Testis (tissue), 2 donors: ENCODE data around the gene ARSG.

Experiments
- CTCF ChIP-seq, 3 experiments: fragments of 450-650 bp in 2 of 3; fragments of 200-600 bp in 1 of 3; sonication (generic) in 1 of 3; IDR thresholded peaks; one replicate each; pipeline ENCODE4 v1.5.1; 2016 to 2019; ENCODE audit warnings: antibody characterized with exemption in 3 of 3, mild to moderate bottlenecking in 2 of 3, moderate library complexity in 1 of 3
- POLR2A ChIP-seq: fragments of 450-650 bp; IDR thresholded peaks from one replicate; pipeline ENCODE4 v1.6.1; 2017; ENCODE audit warnings: antibody characterized with exemption, mild to moderate bottlenecking, moderate library complexity

GRCh38 chr17:68423251-68423650 is 132.0 kb downstream of the ARSG start:
- TF ChIP-seq CTCF (IDR thresholded peaks at IDR 0.05) (no peak), POLR2A (no peak)
